Cardiac septum (tissue), 1 donor: ENCODE measurements around the gene TRAF5. TPM values are rescaled to one million over a fixed set of nuclear protein-coding genes. Genes with fewer than 3 reads are reported as not detected.
A peak's percentile ranks its signal among the peaks of the same experiment; 100 is the strongest.
"Not testable (repeated sequence)": the region's sequence is repeated elsewhere in the genome, so short reads cannot be mapped to it uniquely, and the experiment has no call there.

Experiments used
- DNase-seq: peaks from one replicate; pipeline ENCODE4 v3.0.0-alpha.2; 2020; ENCODE audit warnings: low spot score
- intact Hi-C: fragments of 100-400 bp; cut with DNase I; formaldehyde crosslinking; loops from one replicate; pipeline ENCODE4 v1.14.0; 2022
- total RNA-seq: library from RNA; stranded (reverse); fragmentation: NEBNext Ultra II Directional; extraction: Animal tissue kit (Norgen Biotek cat#: 25700); gene quantifications from one replicate; pipeline ENCODE4 v1.2.1, GENCODE V29; 2021
- donor health status: DM: no; HTN: no; CAD: no.

TRAF5 gene
- total RNA-seq, 1 donor from 2014 or later: 4.2 TPM

- DNase-seq: no peak
- intact Hi-C loops: no loop called here
Measured at GRCh38 chr1:211371406-211372105, 44.9 kb downstream of the TRAF5 start.

GRCh38 chr1:211372463-211372862, 45.8 kb downstream of the TRAF5 start:
- intact Hi-C loops: no loop called here

GRCh38 chr1:211375146-211375818, 48.6 kb downstream of the TRAF5 start:
- no peak for DNase-seq
- intact Hi-C loops: no loop called here

More at GRCh38 chr1:211372463-211372862, 45.8 kb downstream of the TRAF5 start:
- DNase-seq: no peak

GRCh38 chr1:211375949-211376348, 49.3 kb downstream of the TRAF5 start:
- DNase-seq: no peak
- intact Hi-C loops: no loop called here

- DNase-seq: no peak
- intact Hi-C loops: no loop called here
Measured at GRCh38 chr1:211376807-211377470, 50.3 kb downstream of the TRAF5 start.

- intact Hi-C loops: no loop called here
- DNase-seq: no peak
Measured at GRCh38 chr1:211377539-211378450, 51.2 kb downstream of the TRAF5 start.

GRCh38 chr1:211378844-211379243, 52.2 kb downstream of the TRAF5 start:
- intact Hi-C loops: no loop called here
- DNase-seq: no peak

- intact Hi-C loops: no loop called here
- DNase-seq: no peak
Measured at GRCh38 chr1:211379446-211379845, 52.8 kb downstream of the TRAF5 start.

GRCh38 chr1:211381481-211382181, 55.0 kb downstream of the TRAF5 start:
- intact Hi-C loops: loop anchor here (2.0 to 5.0 kb wide), 3 partner anchors 36 to 121 kb away; no protein-coding TSS in a partner anchor
- DNase-seq: no peak

- intact Hi-C loops: loop anchor here (2.0 to 5.0 kb wide), 3 partner anchors 35 to 121 kb away; no protein-coding TSS in a partner anchor
- DNase-seq: no peak
Measured at GRCh38 chr1:211382182-211382713, 55.6 kb downstream of the TRAF5 start.

GRCh38 chr1:211382714-211383480, 56.3 kb downstream of the TRAF5 start:
- intact Hi-C loops: loop anchor here (2.0 to 5.0 kb wide), 3 partner anchors 34 to 122 kb away; no protein-coding TSS in a partner anchor

GRCh38 chr1:211384524-211384923, 57.9 kb downstream of the TRAF5 start:
- no peak for DNase-seq
- intact Hi-C loops: loop anchor here (5.0 kb wide), 1 partner anchor 33 kb away; no protein-coding TSS in a partner anchor

More at GRCh38 chr1:211382714-211383480, 56.3 kb downstream of the TRAF5 start:
- peak; percentile 99 for DNase-seq

GRCh38 chr1:211386921-211387320, 60.3 kb downstream of the TRAF5 start:
- intact Hi-C loops: no loop called here
- DNase-seq: no peak

- DNase-seq, intact Hi-C loops: not testable (repeated sequence)
Measured at GRCh38 chr1:211390829-211391228, 64.2 kb downstream of the TRAF5 start.

GRCh38 chr1:211393203-211393602, 66.6 kb downstream of the TRAF5 start:
- DNase-seq: no peak
- intact Hi-C loops: no loop called here

GRCh38 chr1:211398266-211398930, 71.8 kb downstream of the TRAF5 start:
- intact Hi-C loops, DNase-seq: not testable (repeated sequence)

- DNase-seq, intact Hi-C loops: not testable (repeated sequence)
Measured at GRCh38 chr1:211399851-211400393, 73.3 kb downstream of the TRAF5 start.
